ENCODE data around the gene CHST12. TPM values are rescaled to one million over a fixed set of nuclear protein-coding genes. Genes with fewer than 3 reads are reported as not detected.
"Not testable (repeated sequence)": the region's sequence is repeated elsewhere in the genome, so short reads cannot be mapped to it uniquely, and the experiment has no call there.

Gene CHST12
- total RNA-seq, 1 experiment from 2014 or later = 19.3 TPM

DNA sequence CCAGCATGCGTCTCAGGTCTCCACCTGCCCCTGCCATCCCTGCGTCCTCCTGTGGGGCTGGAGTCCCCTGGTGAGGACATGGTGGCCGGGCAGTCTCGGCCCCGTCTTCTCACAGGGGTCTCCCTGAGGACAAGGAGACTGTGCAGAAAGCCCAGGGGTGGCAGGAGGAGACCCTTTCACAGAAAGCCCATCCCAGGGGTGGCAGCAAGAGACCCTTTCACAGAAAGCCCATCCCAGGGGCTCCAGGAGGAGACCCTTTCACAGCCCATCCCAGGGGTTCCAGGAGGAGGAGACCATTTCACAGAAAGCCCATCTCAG, 14.8 kb upstream of the CHST12 start:
- DNase-seq = no peak
- H3K14ac ChIP-seq (ENCODE audit: insufficient read depth, low read length) = no peak overlapping the region
- no peak overlapping the region for H4K5ac ChIP-seq (ENCODE audit: insufficient read length, low read depth, low read length)
- H2AFZ ChIP-seq (ENCODE audit: low read length) = no peak overlapping the region
- H3K23me2 ChIP-seq (ENCODE audit: insufficient read length, low read depth, low read length, poor library complexity, severe bottlenecking) = no peaks in the 10 kb centered on the region
- no peak overlapping the region for H2BK5ac ChIP-seq (ENCODE audit: insufficient read length, low read length)
- H3K4ac ChIP-seq (ENCODE audit: low read depth, low read length) = no peak overlapping the region
- H3T11ph ChIP-seq (ENCODE audit: low read length) = no peak overlapping the region
- H3K4me2 ChIP-seq (ENCODE audit: insufficient read depth, insufficient read length, low read length) = no peak overlapping the region
- no peaks in the 10 kb centered on the region for H3K27me3 ChIP-seq (ENCODE audit: insufficient read depth, low read length)
- H2AK5ac ChIP-seq (ENCODE audit: insufficient read length, low read length) = no peak overlapping the region
- Mint-ChIP-seq H3K27ac (no peak overlapping the region), H3K9me3 (no peaks in the 10 kb centered on the region), H3K27me3 (ENCODE audit: low read depth) (no peaks in the 10 kb centered on the region), H3K4me3 (no peak overlapping the region), H3K36me3 (ENCODE audit: insufficient read depth in 1 of 3, low read depth in 3 of 3) (peaks cover 0 to 3% (median 0%) of the 10 kb centered on the region in 3 experiments; a peak in 2 of 7 replicates), H3K4me1 (peaks cover 23 to 26% of the 10 kb centered on the region in 2 experiments)
- no peak overlapping the region for H3K56ac ChIP-seq (ENCODE audit: insufficient read length, low read depth, low read length)
- H3K79me2 ChIP-seq (ENCODE audit: insufficient read depth, low read length) = no peaks in the 10 kb centered on the region
- H3K79me1 ChIP-seq (ENCODE audit: insufficient read depth, low read depth, low read length, poor library complexity, severe bottlenecking) = no peaks in the 10 kb centered on the region
- H4K20me1 ChIP-seq (ENCODE audit: control insufficient read depth, insufficient read depth, insufficient read length) = no peaks in the 10 kb centered on the region
- no peak overlapping the region for H3K23ac ChIP-seq (ENCODE audit: insufficient read length, low read depth, low read length)
- H3K18ac ChIP-seq (ENCODE audit: insufficient read length, low read depth, low read length) = no peak overlapping the region
- no peak overlapping the region for H4K8ac ChIP-seq (replicated peaks; ENCODE audit: insufficient read length, low read depth, low read length)
- H4K91ac ChIP-seq (ENCODE audit: insufficient read length, low read depth, low read length) = no peak overlapping the region
- H3K27ac ChIP-seq (ENCODE audit: insufficient read length, low read depth, low read length) = no peak overlapping the region
- no peak overlapping the region for H2BK15ac ChIP-seq (ENCODE audit: low read depth, low read length)
- H3K9ac ChIP-seq (ENCODE audit: extremely low read depth, insufficient read length, low read length) = no peak overlapping the region
- no peak overlapping the region for H2BK120ac ChIP-seq (ENCODE audit: low read depth, low read length, poor library complexity, severe bottlenecking)
- H3K4me1 ChIP-seq (ENCODE audit: insufficient read depth, low read length) = no peaks in the 10 kb centered on the region
- no CpG with 5 or more reads among the region's 5 CpGs for WGBS (ENCODE audit: extremely low coverage, insufficient read length, low lambda C conversion rate)
- no peak overlapping the region for H2BK12ac ChIP-seq (ENCODE audit: insufficient read length, low read depth, low read length)
- no peaks in the 10 kb centered on the region for H3K9me3 ChIP-seq (ENCODE audit: control insufficient read depth, low read depth, low read length)
- TF ChIP-seq, protein P1, sequence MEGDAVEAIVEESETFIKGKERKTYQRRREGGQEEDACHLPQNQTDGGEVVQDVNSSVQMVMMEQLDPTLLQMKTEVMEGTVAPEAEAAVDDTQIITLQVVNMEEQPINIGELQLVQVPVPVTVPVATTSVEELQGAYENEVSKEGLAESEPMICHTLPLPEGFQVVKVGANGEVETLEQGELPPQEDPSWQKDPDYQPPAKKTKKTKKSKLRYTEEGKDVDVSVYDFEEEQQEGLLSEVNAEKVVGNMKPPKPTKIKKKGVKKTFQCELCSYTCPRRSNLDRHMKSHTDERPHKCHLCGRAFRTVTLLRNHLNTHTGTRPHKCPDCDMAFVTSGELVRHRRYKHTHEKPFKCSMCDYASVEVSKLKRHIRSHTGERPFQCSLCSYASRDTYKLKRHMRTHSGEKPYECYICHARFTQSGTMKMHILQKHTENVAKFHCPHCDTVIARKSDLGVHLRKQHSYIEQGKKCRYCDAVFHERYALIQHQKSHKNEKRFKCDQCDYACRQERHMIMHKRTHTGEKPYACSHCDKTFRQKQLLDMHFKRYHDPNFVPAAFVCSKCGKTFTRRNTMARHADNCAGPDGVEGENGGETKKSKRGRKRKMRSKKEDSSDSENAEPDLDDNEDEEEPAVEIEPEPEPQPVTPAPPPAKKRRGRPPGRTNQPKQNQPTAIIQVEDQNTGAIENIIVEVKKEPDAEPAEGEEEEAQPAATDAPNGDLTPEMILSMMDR (conservative IDR thresholded peaks at IDR 0.05) = no peak
- H2BK20ac ChIP-seq (ENCODE audit: low read depth, low read length, poor library complexity, severe bottlenecking) = no peak overlapping the region

DNA sequence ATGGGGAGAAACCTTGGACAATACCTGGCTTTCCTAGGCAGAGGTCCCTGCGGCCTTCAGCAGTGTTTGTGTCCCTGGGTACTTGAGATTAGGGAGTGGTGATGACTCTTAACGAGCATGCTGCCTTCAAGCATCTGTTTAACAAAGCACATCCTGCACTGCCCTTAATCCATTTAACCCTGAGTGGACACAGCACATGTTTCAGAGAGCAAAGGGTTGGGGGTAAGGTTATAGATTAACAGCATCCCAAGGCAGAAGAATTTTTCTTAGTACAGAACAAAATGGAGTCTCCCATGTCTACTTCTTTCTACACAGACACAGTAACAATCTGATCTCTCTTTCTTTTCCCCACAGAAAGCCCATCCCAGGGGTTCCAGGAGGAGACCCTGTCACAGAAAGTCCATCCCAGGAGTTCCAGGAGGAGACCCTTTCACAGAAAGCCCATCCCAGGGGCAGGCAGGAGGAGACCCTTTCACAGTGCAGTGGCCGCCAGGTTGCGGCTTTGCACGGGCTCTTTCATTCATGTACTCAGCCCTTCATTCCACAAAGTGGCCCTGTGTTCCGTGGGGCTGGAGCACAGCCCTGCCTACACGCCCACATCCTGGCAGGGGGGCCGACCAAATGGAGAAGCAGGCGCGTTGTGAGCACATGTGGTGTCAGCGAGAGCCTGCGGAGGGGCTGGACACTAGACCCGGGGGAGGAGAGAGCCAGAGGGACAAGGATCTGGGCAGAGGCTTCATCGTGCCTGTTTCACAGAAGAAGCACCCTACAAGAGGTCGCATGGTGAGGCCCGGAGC, 13.2 kb upstream of the CHST12 start:
- H2BK120ac ChIP-seq (ENCODE audit: low read depth, low read length, poor library complexity, severe bottlenecking); H3K9ac ChIP-seq (ENCODE audit: extremely low read depth, insufficient read length, low read length); H3K4me1 ChIP-seq (ENCODE audit: insufficient read depth, low read length); H3K23ac ChIP-seq (ENCODE audit: insufficient read length, low read depth, low read length); H3K27ac ChIP-seq (ENCODE audit: insufficient read length, low read depth, low read length); H4K91ac ChIP-seq (ENCODE audit: insufficient read length, low read depth, low read length); H2BK20ac ChIP-seq (ENCODE audit: low read depth, low read length, poor library complexity, severe bottlenecking); H3K23me2 ChIP-seq (ENCODE audit: insufficient read length, low read depth, low read length, poor library complexity, severe bottlenecking); H2AFZ ChIP-seq (ENCODE audit: low read length); H2AK5ac ChIP-seq (ENCODE audit: insufficient read length, low read length); H3K79me2 ChIP-seq (ENCODE audit: insufficient read depth, low read length); H4K5ac ChIP-seq (ENCODE audit: insufficient read length, low read depth, low read length); H3K4me3 Mint-ChIP-seq; H3T11ph ChIP-seq (ENCODE audit: low read length); H2BK12ac ChIP-seq (ENCODE audit: insufficient read length, low read depth, low read length); H2BK15ac ChIP-seq (ENCODE audit: low read depth, low read length); H3K27me3 Mint-ChIP-seq (ENCODE audit: low read depth); H3K4me2 ChIP-seq (ENCODE audit: insufficient read depth, insufficient read length, low read length); H3K4ac ChIP-seq (ENCODE audit: low read depth, low read length); H3K18ac ChIP-seq (ENCODE audit: insufficient read length, low read depth, low read length); H3K9me3 Mint-ChIP-seq; H3K36me3 Mint-ChIP-seq (ENCODE audit: insufficient read depth in 1 of 3, low read depth in 3 of 3); H3K9me3 ChIP-seq (ENCODE audit: control insufficient read depth, low read depth, low read length); H4K20me1 ChIP-seq (ENCODE audit: control insufficient read depth, insufficient read depth, insufficient read length); DNase-seq; H2BK5ac ChIP-seq (ENCODE audit: insufficient read length, low read length); H3K79me1 ChIP-seq (ENCODE audit: insufficient read depth, low read depth, low read length, poor library complexity, severe bottlenecking); H4K8ac ChIP-seq (replicated peaks; ENCODE audit: insufficient read length, low read depth, low read length); H3K56ac ChIP-seq (ENCODE audit: insufficient read length, low read depth, low read length); H3K27me3 ChIP-seq (ENCODE audit: insufficient read depth, low read length); H3K14ac ChIP-seq (ENCODE audit: insufficient read depth, low read length): not testable (repeated sequence)
- WGBS (ENCODE audit: extremely low coverage, insufficient read length, low lambda C conversion rate) = no CpG with 5 or more reads among the region's 16 CpGs
- peak overlapping the region in 2 of 3 experiments; percentile 82 to 92; a peak in 4 of 7 replicates for H3K27ac Mint-ChIP-seq
- peaks cover 24 to 25% of the 10 kb centered on the region in 2 experiments for H3K4me1 Mint-ChIP-seq

All from H9 (cell line).